SH-SY5Y (cell line): ENCODE data around the gene UBE2D2.

ENCODE experiments used
- GATA2 ChIP-seq: IDR thresholded peaks from 2 replicates; pipeline ENCODE4 v1.6.1; 2011; ENCODE audit warnings: mild to moderate bottlenecking, low read depth, low read length
- GATA3 ChIP-seq: IDR thresholded peaks from 2 replicates; pipeline ENCODE4 v1.6.1; 2011; ENCODE audit warnings: low read depth, mild to moderate bottlenecking, low read length, moderate library complexity

The UBE2D2 gene

DNA sequence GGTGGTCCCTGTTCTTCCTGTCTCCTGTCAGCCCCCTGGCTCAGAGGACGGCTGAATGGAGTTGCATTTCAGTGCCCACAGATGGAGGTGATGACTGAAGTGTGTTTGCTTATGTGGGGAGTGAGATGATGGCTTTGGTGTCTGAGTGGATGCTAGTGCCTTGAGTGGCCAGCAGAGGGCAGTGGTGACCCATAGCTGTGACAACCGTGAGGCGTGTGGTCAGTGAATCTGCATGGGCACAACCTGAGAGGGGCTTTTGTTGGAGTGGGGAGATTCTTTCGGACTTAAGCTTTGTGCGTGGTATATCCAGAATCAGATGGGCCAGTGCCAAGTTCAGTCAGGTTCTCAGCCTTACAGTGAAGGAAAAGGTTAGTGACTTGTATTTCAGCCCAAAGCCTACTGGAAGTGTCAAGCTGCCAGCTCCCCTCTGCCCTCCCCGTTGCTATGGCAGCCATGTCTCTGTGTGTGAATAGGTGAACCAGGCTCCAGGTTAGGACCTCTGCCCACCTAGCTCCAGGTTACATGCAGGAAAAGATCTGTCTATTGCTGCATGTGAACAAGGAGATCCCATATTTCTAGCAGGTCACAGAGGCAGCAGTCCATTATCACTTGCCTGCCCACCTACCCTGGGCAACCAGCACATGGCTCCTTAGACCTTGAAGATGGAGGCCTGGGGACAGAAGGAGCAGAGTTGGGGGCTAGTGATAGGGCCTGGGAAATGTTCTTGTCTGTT is 72.3 kb downstream of the UBE2D2 start:
- no peak for TF ChIP-seq GATA3
- TF ChIP-seq GATA2: no peak

DNA sequence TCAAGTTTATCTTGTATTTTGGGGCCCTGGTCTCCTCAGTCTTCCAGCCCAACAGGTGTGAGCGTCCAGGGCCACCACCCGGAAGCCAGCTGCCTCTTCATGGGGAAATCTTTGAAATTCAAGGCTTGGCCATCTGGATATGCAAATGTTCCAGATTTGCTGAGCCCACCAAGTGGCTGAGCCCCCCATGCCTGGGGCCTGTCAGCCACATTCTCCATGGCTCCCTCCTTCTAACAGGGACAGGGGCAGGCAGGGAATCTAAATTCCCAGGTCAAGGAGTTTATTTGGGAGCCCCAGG is 72.8 kb downstream of the UBE2D2 start:
- TF ChIP-seq GATA2 (no peak), GATA3 (no peak)

DNA sequence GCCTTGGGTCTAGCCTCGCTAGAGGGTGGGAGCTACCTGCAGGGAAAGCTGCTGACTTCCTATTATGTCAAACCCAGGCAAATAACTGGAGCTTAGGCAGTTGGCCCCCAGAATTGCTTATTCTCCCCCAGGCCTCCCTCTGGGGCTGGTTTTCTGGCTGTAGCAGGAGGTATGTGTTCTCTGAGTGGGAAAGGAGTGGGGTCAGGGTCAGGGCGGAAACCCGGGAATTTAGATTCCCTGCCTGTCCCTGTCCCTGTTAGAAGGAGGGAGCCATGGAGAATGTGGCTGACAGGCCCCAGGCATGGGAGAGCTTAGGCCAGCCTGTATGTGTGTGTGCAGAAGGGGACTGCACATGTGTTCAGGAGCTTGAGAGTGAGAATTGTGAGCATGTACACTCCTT is 73.4 kb downstream of the UBE2D2 start:
- no peak for TF ChIP-seq GATA2
- no peak for TF ChIP-seq GATA3

DNA sequence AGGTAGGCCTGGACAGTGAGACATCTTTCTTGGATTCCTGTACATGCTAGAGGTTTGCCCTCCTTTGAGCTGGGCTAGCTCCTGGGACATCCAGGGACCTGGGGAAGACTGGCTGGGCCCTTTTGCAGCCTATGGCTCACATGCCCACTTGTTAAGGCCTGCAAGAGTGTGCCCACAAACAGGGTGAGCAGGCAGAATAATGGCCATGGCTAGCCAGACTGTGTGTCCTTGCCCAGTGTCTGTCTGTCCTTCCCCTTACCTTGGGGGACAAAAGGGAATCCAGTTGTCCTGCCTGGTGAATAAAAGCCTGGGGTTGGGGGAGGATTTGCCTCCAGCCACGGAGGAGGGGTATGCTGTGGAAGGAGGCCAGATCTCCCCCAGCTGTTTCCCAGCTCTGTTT is 74.1 kb downstream of the UBE2D2 start:
- no peak for TF ChIP-seq GATA3
- no peak for TF ChIP-seq GATA2

DNA sequence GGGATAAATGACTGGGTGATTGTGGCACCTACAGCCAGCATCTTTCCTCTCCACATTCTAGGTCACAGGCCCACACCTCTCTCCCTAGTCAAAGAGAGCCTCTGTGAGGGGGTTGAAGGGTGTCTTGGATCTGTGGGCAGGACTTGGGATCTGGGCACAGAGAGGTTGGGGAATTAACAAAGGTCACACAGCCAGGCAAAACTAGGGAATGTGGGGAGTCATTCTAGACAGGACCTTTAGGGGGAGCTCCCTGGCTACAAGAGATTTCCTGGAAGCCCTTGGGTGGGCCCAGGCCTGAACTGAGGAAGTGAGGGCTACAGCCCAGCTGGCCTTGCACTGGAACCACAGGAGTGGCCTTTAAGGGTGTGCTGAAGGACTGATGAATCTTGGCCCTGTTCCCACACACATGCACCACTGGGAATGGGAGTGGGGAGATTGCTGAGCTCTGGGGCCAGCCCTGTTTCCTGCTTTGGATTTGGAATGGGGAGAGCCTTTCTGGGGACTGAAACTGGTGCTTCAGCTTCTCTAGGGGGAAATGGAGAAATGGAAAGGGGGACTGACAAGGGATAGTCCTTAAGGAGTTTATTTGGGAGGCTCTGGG is 74.6 kb downstream of the UBE2D2 start:
- TF ChIP-seq GATA3: no peak
- no peak for TF ChIP-seq GATA2

DNA sequence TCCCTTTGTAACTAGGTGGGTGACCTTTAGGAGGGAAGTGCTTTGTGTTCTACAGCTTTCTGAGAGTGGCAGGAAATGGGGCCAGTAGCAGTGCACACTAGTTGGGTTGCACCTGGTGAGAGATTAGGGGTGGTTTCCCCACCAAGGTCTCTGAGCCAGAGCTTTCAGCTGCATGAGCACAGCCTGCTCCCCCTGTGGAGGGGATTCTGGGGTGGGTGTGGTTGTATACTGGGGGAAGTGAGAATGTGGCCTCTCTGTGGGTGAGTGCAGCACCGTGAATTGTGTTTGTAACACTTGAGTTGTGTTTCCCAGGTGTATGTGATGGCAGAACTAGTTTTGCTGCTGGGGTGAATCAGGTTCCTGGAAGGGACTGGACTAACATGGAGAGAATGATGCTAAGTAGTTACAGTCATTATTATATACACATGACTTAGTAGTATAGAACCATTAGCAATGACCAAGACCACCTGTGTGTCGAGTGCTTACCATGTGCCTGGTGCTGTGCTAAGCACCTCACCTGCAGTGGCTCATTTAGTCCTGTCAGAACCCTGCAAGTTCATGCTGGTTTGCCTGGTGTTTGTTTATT is 75.2 kb downstream of the UBE2D2 start:
- TF ChIP-seq GATA3 (no peak), GATA2 (no peak)

DNA sequence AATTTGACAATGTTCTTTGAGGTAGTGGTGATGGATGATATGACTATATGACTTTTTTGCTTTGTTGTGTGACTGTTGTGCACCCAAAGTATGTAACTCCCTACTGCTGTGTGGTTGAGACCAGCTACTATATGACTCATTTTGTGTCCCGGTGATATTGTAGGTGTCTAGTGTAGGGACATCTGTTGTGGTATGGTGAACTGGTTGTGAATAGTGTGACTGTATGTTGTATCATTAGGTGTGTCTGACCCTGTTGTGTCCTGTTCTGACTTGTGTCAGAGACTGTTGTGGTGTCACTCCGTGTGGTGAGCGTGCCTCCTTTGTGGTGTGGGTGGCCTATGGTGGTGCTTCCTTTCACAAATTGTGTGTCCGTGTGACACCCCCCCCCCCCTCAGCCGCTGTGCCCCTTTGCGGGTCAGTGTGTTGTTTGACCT is 75.9 kb downstream of the UBE2D2 start:
- no peak for TF ChIP-seq GATA2
- no peak for TF ChIP-seq GATA3

DNA sequence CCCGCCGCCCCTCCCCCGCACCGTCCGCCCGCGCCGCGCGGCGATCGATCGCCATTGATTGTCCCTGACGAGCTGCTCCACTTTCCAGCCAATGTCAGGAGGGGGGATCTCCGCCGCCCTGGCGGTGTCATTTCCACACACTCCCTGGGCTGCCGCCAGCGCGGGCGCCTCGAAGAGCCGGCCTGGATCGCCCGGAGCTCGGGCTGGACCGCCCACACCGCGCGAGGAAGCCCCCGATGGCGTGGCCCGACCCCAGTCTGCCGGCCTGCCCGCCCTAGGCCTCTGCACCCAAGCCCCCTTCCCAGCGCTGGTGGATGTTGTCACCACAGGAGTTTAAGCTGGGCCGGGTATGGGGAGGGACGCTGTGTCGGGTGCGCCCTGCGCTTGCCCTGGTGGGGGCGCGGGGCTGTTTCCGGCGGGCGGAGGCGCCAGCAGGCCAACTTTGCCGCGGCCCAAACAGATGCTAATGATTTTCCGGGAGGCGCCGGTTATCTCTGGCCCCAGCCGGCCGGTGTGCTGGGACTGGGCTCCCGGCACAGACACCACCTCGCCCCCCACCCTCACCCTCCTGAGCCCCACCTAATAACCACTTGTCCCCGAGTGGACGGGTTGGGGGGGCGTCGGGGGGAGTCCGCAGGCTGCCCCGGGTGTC is 76.4 kb downstream of the UBE2D2 start:
- TF ChIP-seq GATA2: peak; percentile 60
- no peak for TF ChIP-seq GATA3

DNA sequence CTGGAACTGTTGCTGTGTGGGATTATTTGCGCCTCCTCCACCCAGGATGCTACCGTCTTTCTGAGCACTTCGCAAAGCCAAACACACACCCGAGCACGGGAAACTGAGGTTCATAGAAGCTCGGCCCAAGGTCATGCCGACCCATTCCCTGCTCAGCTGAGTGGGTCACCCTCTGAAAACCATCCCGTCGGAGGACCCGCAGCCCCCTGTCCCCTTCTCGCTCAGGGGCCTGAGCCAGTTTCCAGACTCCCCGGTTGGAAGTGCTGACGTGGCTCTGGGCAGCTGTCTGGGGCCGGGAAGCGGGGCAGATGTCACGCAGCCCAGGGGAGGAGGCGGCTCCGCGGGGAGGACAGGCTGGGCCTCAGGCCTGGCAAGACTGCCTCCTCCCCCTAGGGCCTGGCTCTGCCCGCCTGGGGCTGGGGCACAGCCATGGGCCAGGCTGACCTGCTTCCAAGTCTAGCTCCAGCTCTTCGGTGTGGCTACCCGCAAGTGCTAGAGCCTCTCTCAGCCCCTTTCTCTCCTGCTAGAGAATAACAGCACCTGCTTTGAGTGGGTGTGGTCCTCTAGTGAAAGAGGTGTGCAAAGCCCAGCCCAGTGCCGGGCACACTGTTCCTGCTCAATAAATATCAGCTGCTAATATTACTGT is 77.1 kb downstream of the UBE2D2 start:
- TF ChIP-seq GATA2 (no peak), GATA3 (no peak)

DNA sequence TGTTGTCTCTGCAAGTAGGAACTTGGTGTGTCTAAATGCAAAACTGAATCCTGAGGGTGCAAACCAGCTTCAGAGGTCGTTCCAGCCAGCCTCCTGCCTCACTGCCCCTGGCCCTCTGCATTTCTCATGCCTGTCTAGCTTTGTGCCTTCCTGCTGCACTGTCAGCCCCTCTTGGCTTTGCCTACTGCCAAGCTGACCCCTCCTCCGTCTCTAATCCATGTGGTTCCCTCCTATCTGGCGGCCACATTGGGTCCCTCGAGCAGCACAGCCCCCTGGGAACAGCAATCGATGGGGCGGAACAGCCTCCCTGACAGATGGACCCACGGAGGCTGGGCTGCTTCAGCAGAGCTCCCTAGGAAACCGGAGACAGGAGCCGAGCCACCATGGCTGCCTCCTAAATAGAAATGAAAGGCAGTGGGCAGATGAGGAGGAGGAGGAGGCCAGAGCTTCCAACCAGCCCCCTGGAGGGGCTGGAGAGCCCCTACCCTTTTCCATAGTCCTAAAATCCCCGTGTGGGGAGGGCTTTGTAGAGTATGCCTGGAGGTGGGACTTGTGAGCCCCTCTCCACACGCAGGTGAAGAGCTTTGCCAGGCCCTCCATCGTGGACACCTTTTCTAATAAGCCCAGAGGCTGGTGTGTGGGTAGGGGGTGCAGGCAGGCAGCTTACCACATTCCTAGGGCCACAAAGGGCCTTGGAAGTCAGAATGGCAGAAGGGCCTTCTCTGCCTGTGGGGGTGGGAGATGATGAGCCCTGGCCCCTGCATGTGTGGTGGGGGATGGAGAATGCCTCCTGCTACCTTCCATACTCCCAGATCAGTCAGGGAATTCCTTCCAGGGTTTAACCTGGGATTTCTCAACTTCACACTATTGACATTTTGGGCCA is 77.8 kb downstream of the UBE2D2 start:
- no peak for TF ChIP-seq GATA3
- no peak for TF ChIP-seq GATA2

DNA sequence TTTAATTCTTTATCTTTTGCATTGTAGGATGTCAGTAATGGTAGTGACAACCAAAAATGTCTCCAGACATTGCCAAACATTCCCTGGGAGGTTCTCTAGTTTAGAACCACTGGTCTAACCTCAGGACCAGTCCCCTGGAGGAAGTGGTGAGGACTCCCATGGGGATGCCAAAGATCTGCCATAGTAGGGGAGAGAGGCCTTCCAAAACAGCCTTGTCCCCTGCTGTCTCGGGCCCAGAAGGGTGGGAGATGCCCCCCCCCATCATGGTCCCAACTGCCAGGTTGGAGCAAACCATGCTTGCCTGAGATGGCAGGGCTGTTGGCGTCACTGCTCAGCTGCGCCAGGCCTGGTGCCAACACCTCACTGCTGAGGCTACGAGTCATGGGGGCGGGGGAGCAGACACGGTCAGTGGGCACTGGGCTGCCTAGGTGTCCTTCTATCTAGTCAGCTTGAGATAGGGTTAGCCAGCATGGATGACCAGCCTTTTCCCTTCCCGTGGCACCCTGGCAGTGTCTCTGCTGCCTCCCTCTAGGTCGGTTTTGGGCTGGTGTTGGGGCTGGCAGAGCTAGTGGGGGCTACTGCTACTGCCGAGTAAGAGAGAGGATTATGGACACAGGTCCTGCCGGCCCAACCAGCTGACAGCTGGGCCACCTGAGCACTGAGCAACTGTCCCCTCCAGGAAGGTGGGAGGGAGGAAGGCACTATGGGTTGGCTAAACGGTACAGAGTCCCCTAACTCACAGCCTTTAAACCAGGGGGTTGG is 78.7 kb downstream of the UBE2D2 start:
- TF ChIP-seq GATA3 (no peak), GATA2 (no peak)

DNA sequence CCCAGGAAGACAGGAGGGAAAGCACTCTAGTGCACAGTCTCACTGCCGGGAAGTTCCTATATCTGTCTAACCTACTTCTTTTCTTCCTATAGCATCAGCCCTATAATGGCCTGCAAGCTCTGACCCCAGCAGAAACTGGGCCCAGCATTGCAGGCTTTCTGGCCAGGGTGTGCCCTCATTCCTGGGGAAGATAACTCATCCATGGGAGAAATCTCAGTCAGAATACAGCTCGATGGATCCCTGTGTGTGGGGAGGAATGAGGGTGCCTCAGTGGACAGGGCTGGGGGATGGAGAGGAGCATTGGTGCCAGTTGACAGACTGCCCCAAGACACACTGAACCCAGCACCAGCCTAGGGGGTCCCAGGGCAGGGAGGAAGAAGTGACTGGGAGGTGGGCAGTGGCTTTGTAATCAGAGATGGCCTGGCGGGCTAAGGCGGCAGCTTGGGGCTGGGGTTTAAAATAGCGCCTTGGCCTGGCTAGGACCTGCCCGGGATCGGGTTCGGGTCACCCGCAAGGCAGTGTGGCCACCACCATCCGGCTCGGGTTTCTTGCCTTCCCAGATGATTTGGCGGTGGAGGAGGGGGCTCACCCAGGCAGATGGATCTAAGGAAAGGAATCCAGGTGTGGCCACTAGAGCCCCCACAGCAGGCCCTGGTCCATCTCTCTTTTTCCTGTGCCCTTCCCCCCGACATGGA is 79.4 kb downstream of the UBE2D2 start:
- TF ChIP-seq GATA2: no peak
- no peak for TF ChIP-seq GATA3
